HEK293 (cell line): ENCODE results near the gene SAC3D1.

Experiments used
- BCL11B ChIP-seq: fragments of 450-650 bp; formaldehyde crosslinking; IDR thresholded peaks from 2 replicates; pipeline ENCODE4 v1.5.1; 2016; ENCODE audit warnings: low read depth, missing biosample characterization, missing genetic modification characterization
- GLIS2 ChIP-seq: fragments of 450-650 bp; formaldehyde crosslinking; IDR thresholded peaks from 2 replicates; pipeline ENCODE4 v1.5.1; 2016; ENCODE audit warnings: missing biosample characterization, missing genetic modification characterization
- HOXC10 ChIP-seq: sonication (generic); formaldehyde crosslinking; IDR thresholded peaks from 2 replicates; pipeline ENCODE4 v1.8.1; 2023; ENCODE audit warnings: mild to moderate bottlenecking, missing genetic modification reagents
- KLF10 ChIP-seq: fragments of 450-650 bp; IDR thresholded peaks from 2 replicates; pipeline ENCODE4 v1.5.1; 2018; ENCODE audit warnings: missing biosample characterization, mild to moderate bottlenecking, missing genetic modification characterization
- KLF9 ChIP-seq: fragments of 450-650 bp; formaldehyde crosslinking; IDR thresholded peaks from 2 replicates; pipeline ENCODE4 v1.5.1; 2016; ENCODE audit warnings: missing biosample characterization, missing genetic modification characterization, low read depth
- MZF1 ChIP-seq: fragments of 450-650 bp; formaldehyde crosslinking; IDR thresholded peaks from 2 replicates; pipeline ENCODE4 v1.5.1; 2017; ENCODE audit warnings: missing biosample characterization, missing genetic modification characterization, borderline replicate concordance
- SALL2 ChIP-seq: fragments of 450-650 bp; formaldehyde crosslinking; IDR thresholded peaks from 2 replicates; pipeline ENCODE4 v1.5.0; 2017; ENCODE audit warnings: missing biosample characterization, mild to moderate bottlenecking, missing genetic modification characterization, borderline replicate concordance
- SCRT2 ChIP-seq: fragments of 450-650 bp; formaldehyde crosslinking; IDR thresholded peaks from 2 replicates; pipeline ENCODE4 v1.5.1; 2016; ENCODE audit warnings: missing biosample characterization, missing genetic modification characterization
- SP7 ChIP-seq: fragments of 450-650 bp; formaldehyde crosslinking; IDR thresholded peaks from 2 replicates; pipeline ENCODE4 v1.5.1; 2016; ENCODE audit warnings: missing biosample characterization, missing genetic modification characterization
- ZBTB48 ChIP-seq: fragments of 450-650 bp; formaldehyde crosslinking; IDR thresholded peaks from 2 replicates; pipeline ENCODE4 v1.5.1; 2016; ENCODE audit warnings: missing biosample characterization, missing genetic modification characterization
- ZFP3 ChIP-seq: fragments of 450-650 bp; formaldehyde crosslinking; IDR thresholded peaks from 2 replicates; pipeline ENCODE4 v1.5.1; 2016; ENCODE audit warnings: low read depth, missing biosample characterization, missing genetic modification characterization
- ZFP41 ChIP-seq: fragments of 450-650 bp; formaldehyde crosslinking; IDR thresholded peaks from 2 replicates; pipeline ENCODE4 v1.5.1; 2016; ENCODE audit warnings: missing biosample characterization, missing genetic modification characterization, borderline replicate concordance
- ZNF157 ChIP-seq: fragments of 450-650 bp; formaldehyde crosslinking; IDR thresholded peaks from 2 replicates; pipeline ENCODE4 v1.5.1; 2016; ENCODE audit warnings: missing biosample characterization, missing genetic modification characterization
- ZNF19 ChIP-seq: fragments of 450-650 bp; formaldehyde crosslinking; IDR thresholded peaks from 2 replicates; pipeline ENCODE4; 2016; ENCODE audit warnings: missing biosample characterization, missing genetic modification characterization, low read depth
- ZNF214 ChIP-seq: fragments of 450-650 bp; formaldehyde crosslinking; IDR thresholded peaks from 2 replicates; pipeline ENCODE4 v1.5.1; 2017; ENCODE audit warnings: missing biosample characterization, mild to moderate bottlenecking, missing genetic modification characterization, borderline replicate concordance
- ZNF350 ChIP-seq: fragments of 450-650 bp; formaldehyde crosslinking; IDR thresholded peaks from 2 replicates; pipeline ENCODE4 v1.5.0; 2017; ENCODE audit warnings: missing biosample characterization, mild to moderate bottlenecking, missing genetic modification characterization
- ZNF366 ChIP-seq: fragments of 450-650 bp; formaldehyde crosslinking; conservative IDR thresholded peaks from 2 replicates; pipeline ENCODE4 v1.5.1; 2016; ENCODE audit warnings: missing biosample characterization, missing genetic modification characterization
- ZNF530 ChIP-seq: fragments of 450-650 bp; formaldehyde crosslinking; IDR thresholded peaks from 2 replicates; pipeline ENCODE4 v1.5.1; 2016; ENCODE audit warnings: low read depth, missing biosample characterization, missing genetic modification characterization
- ZNF610 ChIP-seq: fragments of 450-650 bp; formaldehyde crosslinking; IDR thresholded peaks from 2 replicates; pipeline ENCODE4 v1.5.1; 2016; ENCODE audit warnings: missing biosample characterization, missing genetic modification characterization, borderline replicate concordance
- ZNF76 ChIP-seq: fragments of 450-650 bp; formaldehyde crosslinking; IDR thresholded peaks from 2 replicates; pipeline ENCODE4; 2016; ENCODE audit warnings: low read depth, missing biosample characterization, missing genetic modification characterization, borderline replicate concordance
- TF ChIP-seq, protein P1 (sequence below): fragments of 450-650 bp; formaldehyde crosslinking; IDR thresholded peaks from 2 replicates; pipeline ENCODE4 v1.5.1; 2016; ENCODE audit warnings: missing biosample characterization, missing genetic modification characterization, low read depth
- TF ChIP-seq, protein P2 (sequence below): fragments of 450-650 bp; formaldehyde crosslinking; IDR thresholded peaks from 2 replicates; pipeline ENCODE4 v1.5.1; 2016; ENCODE audit warnings: missing biosample characterization, missing genetic modification characterization, borderline replicate concordance
- TF ChIP-seq, protein P3 (sequence below): fragments of 450-650 bp; formaldehyde crosslinking; IDR thresholded peaks from 2 replicates; pipeline ENCODE4 v1.5.1; 2016; ENCODE audit warnings: missing biosample characterization, missing genetic modification characterization
- TF ChIP-seq, protein P4 (sequence below): fragments of 450-650 bp; IDR thresholded peaks from 2 replicates; pipeline ENCODE4 v1.5.1; 2018; ENCODE audit warnings: missing biosample characterization, missing genetic modification characterization
- TF ChIP-seq, protein P5 (sequence below): fragments of 450-650 bp; formaldehyde crosslinking; conservative IDR thresholded peaks from 2 replicates; pipeline ENCODE4 v1.5.1; 2016; ENCODE audit warnings: low read depth, missing biosample characterization, missing genetic modification characterization

The SAC3D1 gene

DNA sequence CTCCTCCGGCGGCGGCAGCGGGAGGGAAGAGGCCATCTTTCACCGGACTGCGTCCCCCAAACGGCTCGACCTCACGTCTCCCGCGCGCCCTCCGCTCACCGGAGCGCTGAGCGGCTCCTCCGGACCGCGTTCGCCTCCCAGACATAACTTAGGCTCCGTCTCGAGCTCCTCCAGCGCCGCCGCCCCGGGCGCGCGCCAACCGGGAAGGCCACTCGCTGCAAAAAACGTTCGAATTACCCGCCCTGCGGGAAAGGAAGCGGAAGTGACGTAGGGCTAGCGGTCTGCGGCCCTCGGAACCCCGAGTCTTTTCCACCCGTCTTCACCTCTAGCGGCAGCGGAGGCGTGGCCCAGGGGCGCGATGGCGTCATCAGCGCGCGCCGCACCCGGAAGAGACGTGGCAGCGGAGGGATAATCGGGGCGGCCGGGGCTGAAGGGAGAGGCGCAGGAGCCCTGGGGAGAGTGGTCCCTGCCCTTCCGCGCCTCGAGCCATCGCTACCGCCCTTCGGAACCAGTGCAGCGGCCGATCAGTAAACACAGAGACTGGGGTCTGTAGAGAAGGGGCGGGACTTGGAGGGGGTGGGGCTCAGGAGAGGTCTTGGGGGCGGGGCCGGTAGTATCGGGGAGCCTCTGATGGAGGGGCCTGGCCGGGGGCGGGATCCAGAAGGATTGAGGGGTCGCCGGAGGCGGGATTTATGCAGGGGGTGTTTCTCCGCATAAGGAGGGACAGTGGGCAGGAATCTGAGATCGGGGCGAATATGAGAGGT lies 43.0 kb downstream of the SAC3D1 start, which contains the start of the genes CDCA5 and ZFPL1 (continued):
- TF ChIP-seq ZFP41 (no peak), MZF1 (tag by site-specific recombination) (no peak), ZNF350 (tag by site-specific recombination) (no peak), ZFP3 (tag by site-specific recombination) (no peak), KLF10 (tag by site-specific recombination) (peak; percentile 89), ZNF214 (tag by site-specific recombination) (no peak), ZNF530 (tag by site-specific recombination) (no peak), ZBTB48 (tag by site-specific recombination) (peak; percentile 88), ZNF76 (tag by site-specific recombination) (peak; percentile 85), SALL2 (no peak), KLF9 (tag by site-specific recombination) (peak; percentile 95), GLIS2 (tag by site-specific recombination) (no peak), BCL11B (no peak), SP7 (tag by site-specific recombination) (peak; percentile 65; the same call in 1 of the 2 replicates), ZNF157 (tag by site-specific recombination) (no peak), ZNF366 (tag by site-specific recombination) (no peak; the same call in 1 of the 2 replicates), ZNF610 (tag by site-specific recombination) (no peak), HOXC10 (CRISPR knock-in tag) (no peak), ZNF19 (tag by site-specific recombination) (no peak), SCRT2 (no peak)
- TF ChIP-seq, protein P1, sequence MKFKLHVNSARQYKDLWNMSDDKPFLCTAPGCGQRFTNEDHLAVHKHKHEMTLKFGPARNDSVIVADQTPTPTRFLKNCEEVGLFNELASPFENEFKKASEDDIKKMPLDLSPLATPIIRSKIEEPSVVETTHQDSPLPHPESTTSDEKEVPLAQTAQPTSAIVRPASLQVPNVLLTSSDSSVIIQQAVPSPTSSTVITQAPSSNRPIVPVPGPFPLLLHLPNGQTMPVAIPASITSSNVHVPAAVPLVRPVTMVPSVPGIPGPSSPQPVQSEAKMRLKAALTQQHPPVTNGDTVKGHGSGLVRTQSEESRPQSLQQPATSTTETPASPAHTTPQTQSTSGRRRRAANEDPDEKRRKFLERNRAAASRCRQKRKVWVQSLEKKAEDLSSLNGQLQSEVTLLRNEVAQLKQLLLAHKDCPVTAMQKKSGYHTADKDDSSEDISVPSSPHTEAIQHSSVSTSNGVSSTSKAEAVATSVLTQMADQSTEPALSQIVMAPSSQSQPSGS (tag by site-specific recombination), result peak; percentile 96
- TF ChIP-seq, protein P2, sequence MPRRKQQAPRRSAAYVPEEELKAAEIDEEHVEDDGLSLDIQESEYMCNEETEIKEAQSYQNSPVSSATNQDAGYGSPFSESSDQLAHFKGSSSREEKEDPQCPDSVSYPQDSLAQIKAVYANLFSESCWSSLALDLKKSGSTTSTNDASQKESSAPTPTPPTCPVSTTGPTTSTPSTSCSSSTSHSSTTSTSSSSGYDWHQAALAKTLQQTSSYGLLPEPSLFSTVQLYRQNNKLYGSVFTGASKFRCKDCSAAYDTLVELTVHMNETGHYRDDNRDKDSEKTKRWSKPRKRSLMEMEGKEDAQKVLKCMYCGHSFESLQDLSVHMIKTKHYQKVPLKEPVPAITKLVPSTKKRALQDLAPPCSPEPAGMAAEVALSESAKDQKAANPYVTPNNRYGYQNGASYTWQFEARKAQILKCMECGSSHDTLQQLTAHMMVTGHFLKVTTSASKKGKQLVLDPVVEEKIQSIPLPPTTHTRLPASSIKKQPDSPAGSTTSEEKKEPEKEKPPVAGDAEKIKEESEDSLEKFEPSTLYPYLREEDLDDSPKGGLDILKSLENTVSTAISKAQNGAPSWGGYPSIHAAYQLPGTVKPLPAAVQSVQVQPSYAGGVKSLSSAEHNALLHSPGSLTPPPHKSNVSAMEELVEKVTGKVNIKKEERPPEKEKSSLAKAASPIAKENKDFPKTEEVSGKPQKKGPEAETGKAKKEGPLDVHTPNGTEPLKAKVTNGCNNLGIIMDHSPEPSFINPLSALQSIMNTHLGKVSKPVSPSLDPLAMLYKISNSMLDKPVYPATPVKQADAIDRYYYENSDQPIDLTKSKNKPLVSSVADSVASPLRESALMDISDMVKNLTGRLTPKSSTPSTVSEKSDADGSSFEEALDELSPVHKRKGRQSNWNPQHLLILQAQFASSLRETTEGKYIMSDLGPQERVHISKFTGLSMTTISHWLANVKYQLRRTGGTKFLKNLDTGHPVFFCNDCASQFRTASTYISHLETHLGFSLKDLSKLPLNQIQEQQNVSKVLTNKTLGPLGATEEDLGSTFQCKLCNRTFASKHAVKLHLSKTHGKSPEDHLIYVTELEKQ (tag by site-specific recombination), result no peak
- TF ChIP-seq, protein P3, sequence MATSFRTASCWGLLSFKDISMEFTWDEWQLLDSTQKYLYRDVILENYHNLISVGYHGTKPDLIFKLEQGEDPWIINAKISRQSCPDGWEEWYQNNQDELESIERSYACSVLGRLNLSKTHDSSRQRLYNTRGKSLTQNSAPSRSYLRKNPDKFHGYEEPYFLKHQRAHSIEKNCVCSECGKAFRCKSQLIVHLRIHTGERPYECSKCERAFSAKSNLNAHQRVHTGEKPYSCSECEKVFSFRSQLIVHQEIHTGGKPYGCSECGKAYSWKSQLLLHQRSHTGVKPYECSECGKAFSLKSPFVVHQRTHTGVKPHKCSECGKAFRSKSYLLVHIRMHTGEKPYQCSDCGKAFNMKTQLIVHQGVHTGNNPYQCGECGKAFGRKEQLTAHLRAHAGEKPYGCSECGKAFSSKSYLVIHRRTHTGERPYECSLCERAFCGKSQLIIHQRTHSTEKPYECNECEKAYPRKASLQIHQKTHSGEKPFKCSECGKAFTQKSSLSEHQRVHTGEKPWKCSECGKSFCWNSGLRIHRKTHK (tag by site-specific recombination), result no peak
- TF ChIP-seq, protein P4, sequence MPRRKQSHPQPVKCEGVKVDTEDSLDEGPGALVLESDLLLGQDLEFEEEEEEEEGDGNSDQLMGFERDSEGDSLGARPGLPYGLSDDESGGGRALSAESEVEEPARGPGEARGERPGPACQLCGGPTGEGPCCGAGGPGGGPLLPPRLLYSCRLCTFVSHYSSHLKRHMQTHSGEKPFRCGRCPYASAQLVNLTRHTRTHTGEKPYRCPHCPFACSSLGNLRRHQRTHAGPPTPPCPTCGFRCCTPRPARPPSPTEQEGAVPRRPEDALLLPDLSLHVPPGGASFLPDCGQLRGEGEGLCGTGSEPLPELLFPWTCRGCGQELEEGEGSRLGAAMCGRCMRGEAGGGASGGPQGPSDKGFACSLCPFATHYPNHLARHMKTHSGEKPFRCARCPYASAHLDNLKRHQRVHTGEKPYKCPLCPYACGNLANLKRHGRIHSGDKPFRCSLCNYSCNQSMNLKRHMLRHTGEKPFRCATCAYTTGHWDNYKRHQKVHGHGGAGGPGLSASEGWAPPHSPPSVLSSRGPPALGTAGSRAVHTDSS, result no peak
- TF ChIP-seq, protein P5, sequence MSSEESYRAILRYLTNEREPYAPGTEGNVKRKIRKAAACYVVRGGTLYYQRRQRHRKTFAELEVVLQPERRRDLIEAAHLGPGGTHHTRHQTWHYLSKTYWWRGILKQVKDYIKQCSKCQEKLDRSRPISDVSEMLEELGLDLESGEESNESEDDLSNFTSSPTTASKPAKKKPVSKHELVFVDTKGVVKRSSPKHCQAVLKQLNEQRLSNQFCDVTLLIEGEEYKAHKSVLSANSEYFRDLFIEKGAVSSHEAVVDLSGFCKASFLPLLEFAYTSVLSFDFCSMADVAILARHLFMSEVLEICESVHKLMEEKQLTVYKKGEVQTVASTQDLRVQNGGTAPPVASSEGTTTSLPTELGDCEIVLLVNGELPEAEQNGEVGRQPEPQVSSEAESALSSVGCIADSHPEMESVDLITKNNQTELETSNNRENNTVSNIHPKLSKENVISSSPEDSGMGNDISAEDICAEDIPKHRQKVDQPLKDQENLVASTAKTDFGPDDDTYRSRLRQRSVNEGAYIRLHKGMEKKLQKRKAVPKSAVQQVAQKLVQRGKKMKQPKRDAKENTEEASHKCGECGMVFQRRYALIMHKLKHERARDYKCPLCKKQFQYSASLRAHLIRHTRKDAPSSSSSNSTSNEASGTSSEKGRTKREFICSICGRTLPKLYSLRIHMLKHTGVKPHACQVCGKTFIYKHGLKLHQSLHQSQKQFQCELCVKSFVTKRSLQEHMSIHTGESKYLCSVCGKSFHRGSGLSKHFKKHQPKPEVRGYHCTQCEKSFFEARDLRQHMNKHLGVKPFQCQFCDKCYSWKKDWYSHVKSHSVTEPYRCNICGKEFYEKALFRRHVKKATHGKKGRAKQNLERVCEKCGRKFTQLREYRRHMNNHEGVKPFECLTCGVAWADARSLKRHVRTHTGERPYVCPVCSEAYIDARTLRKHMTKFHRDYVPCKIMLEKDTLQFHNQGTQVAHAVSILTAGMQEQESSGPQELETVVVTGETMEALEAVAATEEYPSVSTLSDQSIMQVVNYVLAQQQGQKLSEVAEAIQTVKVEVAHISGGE (tag by site-specific recombination), result peak; percentile 95
